ENCODE measurements around the gene MFNG.

Gene MFNG

GRCh38 chr22:37496651-37497050 is 10.5 kb upstream of the MFNG start:
- Histone ChIP-seq H3K9me3 (ENCODE audit: control insufficient read depth, low read length) (no peaks in the 10 kb centered on the region), H3K36me3 (ENCODE audit: control insufficient read depth, insufficient read depth, low read length) (no peaks in the 10 kb centered on the region), H3K4me3 (ENCODE audit: insufficient read depth, low read depth, low read length) (no peak overlapping the region), H3K27me3 (ENCODE audit: control insufficient read depth, insufficient read depth, low read length, poor library complexity, severe bottlenecking) (no peaks in the 10 kb centered on the region), H3K27ac (ENCODE audit: insufficient read depth, low read depth, low read length, poor library complexity, severe bottlenecking) (no peak overlapping the region), H3K4me1 (ENCODE audit: control insufficient read depth, insufficient read depth, low read length) (peaks cover 18% of the 10 kb centered on the region)
- WGBS, 2 experiments: 77% methylated on average over 11 of the region's 11 CpGs

GRCh38 chr22:37493979-37494378 is 7.8 kb upstream of the MFNG start:
- no peak overlapping the region for H3K4me3 ChIP-seq (ENCODE audit: insufficient read depth, low read depth, low read length)
- no peaks in the 10 kb centered on the region for H3K9me3 ChIP-seq (ENCODE audit: control insufficient read depth, low read length)
- WGBS, 2 experiments: 85 to 86% methylated on average over 10 of the region's 10 CpGs
- no peak overlapping the region for H3K27ac ChIP-seq (ENCODE audit: insufficient read depth, low read depth, low read length, poor library complexity, severe bottlenecking)
- H3K4me1 ChIP-seq (ENCODE audit: control insufficient read depth, insufficient read depth, low read length): peaks cover 6% of the 10 kb centered on the region
- no peaks in the 10 kb centered on the region for H3K36me3 ChIP-seq (ENCODE audit: control insufficient read depth, insufficient read depth, low read length)
- H3K27me3 ChIP-seq (ENCODE audit: control insufficient read depth, insufficient read depth, low read length, poor library complexity, severe bottlenecking): no peaks in the 10 kb centered on the region

GRCh38 chr22:37492428-37493344 is 6.5 kb upstream of the MFNG start:
- peaks cover 9% of the 10 kb centered on the region for H3K4me1 ChIP-seq (ENCODE audit: control insufficient read depth, insufficient read depth, low read length)
- H3K27ac ChIP-seq (ENCODE audit: insufficient read depth, low read depth, low read length, poor library complexity, severe bottlenecking): no peak overlapping the region
- no peaks in the 10 kb centered on the region for H3K27me3 ChIP-seq (ENCODE audit: control insufficient read depth, insufficient read depth, low read length, poor library complexity, severe bottlenecking)
- H3K4me3 ChIP-seq (ENCODE audit: insufficient read depth, low read depth, low read length): no peak overlapping the region
- no peaks in the 10 kb centered on the region for H3K36me3 ChIP-seq (ENCODE audit: control insufficient read depth, insufficient read depth, low read length)
- H3K9me3 ChIP-seq (ENCODE audit: control insufficient read depth, low read length): no peaks in the 10 kb centered on the region
- WGBS, 2 experiments: 73 to 75% methylated on average over 23 of the region's 24 CpGs

GRCh38 chr22:37491559-37492427 is 5.6 kb upstream of the MFNG start:
- H3K4me3 ChIP-seq (ENCODE audit: insufficient read depth, low read depth, low read length): no peak overlapping the region
- 90 to 93% methylated on average over 20 to 21 of the region's 22 CpGs for WGBS, 2 experiments
- H3K27ac ChIP-seq (ENCODE audit: insufficient read depth, low read depth, low read length, poor library complexity, severe bottlenecking): no peak overlapping the region
- no peaks in the 10 kb centered on the region for H3K36me3 ChIP-seq (ENCODE audit: control insufficient read depth, insufficient read depth, low read length)
- no peaks in the 10 kb centered on the region for H3K27me3 ChIP-seq (ENCODE audit: control insufficient read depth, insufficient read depth, low read length, poor library complexity, severe bottlenecking)
- no peaks in the 10 kb centered on the region for H3K9me3 ChIP-seq (ENCODE audit: control insufficient read depth, low read length)
- H3K4me1 ChIP-seq (ENCODE audit: control insufficient read depth, insufficient read depth, low read length): peaks cover 11% of the 10 kb centered on the region

GRCh38 chr22:37491106-37491505 is 4.9 kb upstream of the MFNG start:
- no peak overlapping the region for H3K27ac ChIP-seq (ENCODE audit: insufficient read depth, low read depth, low read length, poor library complexity, severe bottlenecking)

GRCh38 chr22:37489983-37490382 is 3.8 kb upstream of the MFNG start:
- no peaks in the 10 kb centered on the region for H3K9me3 ChIP-seq (ENCODE audit: control insufficient read depth, low read length)
- H3K4me1 ChIP-seq (ENCODE audit: control insufficient read depth, insufficient read depth, low read length): peaks cover 27% of the 10 kb centered on the region
- no peak overlapping the region for H3K27ac ChIP-seq (ENCODE audit: insufficient read depth, low read depth, low read length, poor library complexity, severe bottlenecking)
- WGBS, 2 experiments: 83 to 87% methylated on average over 10 of the region's 10 CpGs
- no peaks in the 10 kb centered on the region for H3K36me3 ChIP-seq (ENCODE audit: control insufficient read depth, insufficient read depth, low read length)
- no peaks in the 10 kb centered on the region for H3K27me3 ChIP-seq (ENCODE audit: control insufficient read depth, insufficient read depth, low read length, poor library complexity, severe bottlenecking)
- no peak overlapping the region for H3K4me3 ChIP-seq (ENCODE audit: insufficient read depth, low read depth, low read length)

More at GRCh38 chr22:37491106-37491505, 4.9 kb upstream of the MFNG start:
- H3K4me1 ChIP-seq (ENCODE audit: control insufficient read depth, insufficient read depth, low read length): peaks cover 17% of the 10 kb centered on the region
- no peaks in the 10 kb centered on the region for H3K9me3 ChIP-seq (ENCODE audit: control insufficient read depth, low read length)
- H3K36me3 ChIP-seq (ENCODE audit: control insufficient read depth, insufficient read depth, low read length): no peaks in the 10 kb centered on the region
- WGBS, 2 experiments: 73 to 75% methylated on average over 16 of the region's 16 CpGs
- no peak overlapping the region for H3K4me3 ChIP-seq (ENCODE audit: insufficient read depth, low read depth, low read length)
- no peaks in the 10 kb centered on the region for H3K27me3 ChIP-seq (ENCODE audit: control insufficient read depth, insufficient read depth, low read length, poor library complexity, severe bottlenecking)

- 81% methylated on average over 15 of the region's 15 CpGs for WGBS, 2 experiments
- no peak overlapping the region for H3K4me3 ChIP-seq (ENCODE audit: insufficient read depth, low read depth, low read length)
- no peaks in the 10 kb centered on the region for H3K9me3 ChIP-seq (ENCODE audit: control insufficient read depth, low read length)
Observed at GRCh38 chr22:37488337-37489135, 2.4 kb upstream of the MFNG start.

GRCh38 chr22:37487571-37487970 is 1.4 kb upstream of the MFNG start:
- peaks cover 48% of the 10 kb centered on the region for H3K4me1 ChIP-seq (ENCODE audit: control insufficient read depth, insufficient read depth, low read length)

More at GRCh38 chr22:37488337-37489135, 2.4 kb upstream of the MFNG start:
- Histone ChIP-seq H3K36me3 (ENCODE audit: control insufficient read depth, insufficient read depth, low read length) (no peaks in the 10 kb centered on the region), H3K27me3 (ENCODE audit: control insufficient read depth, insufficient read depth, low read length, poor library complexity, severe bottlenecking) (no peaks in the 10 kb centered on the region), H3K27ac (ENCODE audit: insufficient read depth, low read depth, low read length, poor library complexity, severe bottlenecking) (no peak overlapping the region), H3K4me1 (ENCODE audit: control insufficient read depth, insufficient read depth, low read length) (peaks cover 41% of the 10 kb centered on the region)

GRCh38 chr22:37487129-37487528 is 945 bp upstream of the MFNG start:
- Histone ChIP-seq H3K36me3 (ENCODE audit: control insufficient read depth, insufficient read depth, low read length) (no peaks in the 10 kb centered on the region), H3K27ac (ENCODE audit: insufficient read depth, low read depth, low read length, poor library complexity, severe bottlenecking) (no peak overlapping the region), H3K4me3 (ENCODE audit: insufficient read depth, low read depth, low read length) (no peak overlapping the region), H3K4me1 (ENCODE audit: control insufficient read depth, insufficient read depth, low read length) (peaks cover 50% of the 10 kb centered on the region), H3K9me3 (ENCODE audit: control insufficient read depth, low read length) (no peaks in the 10 kb centered on the region), H3K27me3 (ENCODE audit: control insufficient read depth, insufficient read depth, low read length, poor library complexity, severe bottlenecking) (no peaks in the 10 kb centered on the region)
- WGBS, 2 experiments: 83 to 84% methylated on average over 10 of the region's 10 CpGs

More at GRCh38 chr22:37487571-37487970, 1.4 kb upstream of the MFNG start:
- 65 to 69% methylated on average over 4 of the region's 4 CpGs for WGBS, 2 experiments
- Histone ChIP-seq H3K27ac (ENCODE audit: insufficient read depth, low read depth, low read length, poor library complexity, severe bottlenecking) (no peak overlapping the region), H3K4me3 (ENCODE audit: insufficient read depth, low read depth, low read length) (no peak overlapping the region), H3K9me3 (ENCODE audit: control insufficient read depth, low read length) (no peaks in the 10 kb centered on the region), H3K27me3 (ENCODE audit: control insufficient read depth, insufficient read depth, low read length, poor library complexity, severe bottlenecking) (no peaks in the 10 kb centered on the region), H3K36me3 (ENCODE audit: control insufficient read depth, insufficient read depth, low read length) (no peaks in the 10 kb centered on the region)

Data from ectodermal cell (in vitro differentiated cells).